ENCODE data around the gene IL25. TPM values are rescaled to one million over a fixed set of nuclear protein-coding genes. Genes with fewer than 3 reads are reported as not detected.

Gene IL25
- total RNA-seq, 1 donor from 2014 or later, result not detected

DNA sequence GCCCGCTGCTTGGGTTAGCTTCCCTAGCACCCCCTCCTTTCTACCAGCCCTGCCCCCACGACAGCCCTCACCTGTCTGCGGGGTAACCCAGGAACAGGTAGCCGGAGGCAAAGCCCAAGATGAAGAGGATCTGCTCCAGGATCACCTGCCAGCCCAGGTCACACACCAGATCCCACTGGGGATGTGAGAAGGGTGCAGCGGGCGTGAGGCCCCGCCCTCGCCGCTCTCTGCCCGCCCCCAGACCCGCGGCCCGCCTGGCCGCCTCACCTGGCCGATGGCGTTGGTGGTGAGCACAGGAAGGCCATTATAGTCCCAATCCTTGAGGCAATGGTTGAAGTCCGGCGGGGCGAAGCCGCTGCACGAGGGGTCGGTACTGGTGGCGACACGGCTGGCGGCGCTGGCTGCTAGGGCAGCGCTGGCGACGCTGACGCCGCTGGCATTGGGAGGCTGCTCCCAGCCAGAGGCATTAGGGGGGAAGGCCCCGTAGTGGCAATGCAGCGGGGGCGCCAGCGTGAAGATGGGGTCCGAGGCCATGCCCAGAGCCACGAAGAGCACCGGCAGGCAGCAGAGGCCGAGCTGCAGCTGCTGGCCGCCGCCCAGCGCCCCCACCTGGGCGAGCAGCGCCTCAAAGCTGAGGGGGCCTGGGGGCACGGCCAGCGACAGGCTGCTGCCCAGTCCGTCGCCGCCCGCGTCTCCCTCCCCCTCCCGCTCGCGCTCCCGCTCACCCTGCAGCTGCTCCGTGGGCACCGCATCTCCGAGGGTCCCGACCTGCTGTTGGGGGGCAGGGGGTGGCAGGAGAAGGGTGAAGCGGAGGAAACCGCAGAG is 20.7 kb upstream of the IL25 start:
- peak; percentile 25 for ATAC-seq
- intact Hi-C loops (cut with DNase I), result no loop called here
- peak; percentile 60 for DNase-seq (ENCODE audit: low spot score)

DNA sequence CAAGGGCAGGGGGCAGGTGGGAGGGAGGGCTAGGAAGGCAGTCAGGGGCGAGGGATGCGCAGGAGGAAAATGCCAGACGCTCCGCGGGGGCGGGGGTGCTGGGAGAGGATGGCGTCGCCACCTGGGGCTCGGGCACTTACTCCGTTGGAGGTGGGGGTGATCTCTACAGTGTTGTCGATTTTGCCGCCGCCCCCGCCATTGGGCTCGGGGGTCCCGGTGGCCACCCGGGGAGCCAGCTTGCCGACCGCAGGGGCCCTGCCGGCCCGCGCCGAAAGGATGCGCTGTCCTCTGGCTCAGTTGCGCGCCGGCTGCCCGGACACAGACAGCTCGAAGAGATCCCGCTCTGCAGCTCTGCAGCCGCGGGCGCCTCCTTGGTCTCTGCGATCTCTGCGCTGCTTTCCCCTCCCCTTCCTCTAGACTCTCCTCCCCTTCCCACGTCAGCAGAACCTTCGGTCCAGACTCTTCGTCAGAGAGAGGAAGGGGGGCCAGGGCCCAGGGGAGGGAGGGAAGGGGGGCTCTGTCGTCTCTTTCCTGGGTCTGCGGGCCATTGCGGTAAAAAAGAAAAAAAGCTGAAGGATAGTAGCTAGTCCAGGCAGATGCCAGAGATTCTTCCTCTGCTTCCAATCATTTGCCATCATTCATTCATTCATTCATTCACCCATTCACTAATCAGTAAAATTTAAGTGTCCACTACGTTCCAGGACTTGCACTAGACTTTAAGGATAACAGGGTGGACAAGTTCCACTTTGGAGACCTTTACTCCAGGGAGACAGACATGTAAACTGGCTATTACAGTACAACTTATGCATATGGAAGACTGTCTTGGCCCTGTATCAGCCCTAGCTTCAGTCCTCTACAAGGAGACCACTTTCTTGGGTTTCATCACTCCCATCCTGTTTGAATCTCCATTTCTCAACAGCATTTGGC is 19.8 kb upstream of the IL25 start, which contains the start of gene SLC22A17:
Gene SLC22A17, minus strand, starts transcription at position 382 of the 927 bp plus-strand sequence.
- ATAC-seq (peak; percentile 97), DNase-seq (ENCODE audit: low spot score) (peak; percentile 90)
- intact Hi-C loops (cut with DNase I), result no loop called here

- no peak for ATAC-seq
- intact Hi-C loops (cut with DNase I), result no loop called here
- DNase-seq (ENCODE audit: low spot score), result no peak
Measured at GRCh38 chr14:23353433-23353780, 19.2 kb upstream of the IL25 start.

DNA sequence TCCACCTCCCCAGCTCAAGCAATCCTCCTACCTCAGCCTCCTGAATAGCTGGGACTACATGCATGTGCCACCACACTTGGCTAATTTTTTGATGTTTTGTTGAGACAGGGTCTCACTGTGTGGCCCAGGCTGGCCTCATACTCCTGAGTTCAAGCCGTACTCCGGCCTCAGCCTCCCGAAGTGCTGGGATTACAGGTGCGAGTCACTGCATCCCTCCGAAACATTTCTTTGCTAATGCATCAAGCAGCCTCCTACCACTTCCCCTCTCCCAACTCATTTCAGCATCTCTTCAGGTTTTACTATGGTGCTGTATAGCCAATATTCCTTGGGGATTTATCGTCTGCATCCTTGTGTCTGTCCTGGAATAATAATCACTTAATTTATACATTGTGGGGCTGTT is 17.6 kb upstream of the IL25 start:
- no peak for DNase-seq (ENCODE audit: low spot score)
- intact Hi-C loops (cut with DNase I), result no loop called here
- no peak for ATAC-seq

- intact Hi-C loops (cut with DNase I), result no loop called here
- ATAC-seq, result no peak
- DNase-seq (ENCODE audit: low spot score), result no peak
Measured at GRCh38 chr14:23355871-23356435, 16.7 kb upstream of the IL25 start.

DNA sequence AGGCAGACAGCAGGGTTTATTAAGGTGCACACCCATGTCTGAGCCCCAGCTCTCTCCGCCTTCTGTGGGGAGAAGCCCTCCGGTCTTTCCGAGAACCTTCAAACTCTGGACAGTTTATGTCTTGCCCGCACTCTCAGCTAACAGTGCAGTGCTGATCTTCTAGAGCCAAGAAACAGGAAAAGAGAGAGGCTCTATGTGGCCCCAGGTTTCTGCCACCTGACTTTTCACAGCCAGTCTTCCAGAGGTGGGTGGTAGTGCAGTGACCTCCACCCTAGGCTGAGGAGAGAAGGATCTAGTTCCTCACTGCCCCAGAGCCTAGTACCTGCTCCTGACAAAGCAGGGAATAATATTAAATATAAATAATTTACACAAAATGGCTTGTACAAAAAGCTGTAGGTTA is 15.9 kb upstream of the IL25 start:
- intact Hi-C loops (cut with DNase I), result no loop called here
- DNase-seq (ENCODE audit: low spot score) (no peak), ATAC-seq (no peak)

- ATAC-seq (no peak), DNase-seq (ENCODE audit: low spot score) (no peak)
- intact Hi-C loops (cut with DNase I), result no loop called here
Measured at GRCh38 chr14:23357261-23357660, 15.3 kb upstream of the IL25 start.

GRCh38 chr14:23358042-23358441 is 14.6 kb upstream of the IL25 start:
- ATAC-seq (no peak), DNase-seq (ENCODE audit: low spot score) (no peak)
- intact Hi-C loops (cut with DNase I), result no loop called here

DNA sequence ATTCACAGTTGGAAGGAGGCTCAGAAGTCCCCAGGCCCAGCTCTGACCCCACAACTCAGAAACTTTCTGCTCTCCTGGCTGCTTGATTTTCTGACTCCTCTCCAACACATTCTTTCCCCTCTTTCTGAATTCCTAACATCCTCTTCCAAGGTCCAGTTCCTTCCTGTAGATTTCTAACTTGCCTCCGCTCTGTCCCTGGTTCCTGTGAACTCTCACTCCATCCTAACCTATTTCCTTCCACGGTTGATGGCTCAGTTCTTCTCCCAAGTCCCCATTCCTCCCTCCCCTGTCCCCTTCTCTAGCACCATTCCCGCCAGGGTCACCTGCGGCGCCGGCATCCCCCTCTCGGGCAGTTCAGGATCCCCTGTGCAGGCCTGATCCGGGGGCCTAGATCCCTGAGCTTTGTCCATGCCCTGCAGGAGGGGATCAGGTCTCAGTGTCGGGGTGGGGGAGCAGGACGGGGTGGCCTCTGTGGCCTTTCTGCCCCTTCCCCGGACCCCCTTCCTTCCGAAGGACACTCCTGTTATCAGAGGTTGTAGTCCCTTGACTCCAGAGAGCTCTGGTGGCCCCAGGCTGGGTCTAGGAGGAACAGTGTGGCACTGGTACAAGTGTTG is 13.9 kb upstream of the IL25 start:
- ATAC-seq, result no peak
- intact Hi-C loops (cut with DNase I), result no loop called here
- DNase-seq (ENCODE audit: low spot score), result no peak

GRCh38 chr14:23359167-23359626 is 13.4 kb upstream of the IL25 start:
- intact Hi-C loops (cut with DNase I), result no loop called here
- ATAC-seq, result no peak
- DNase-seq (ENCODE audit: low spot score), result no peak

GRCh38 chr14:23359722-23360447 is 12.7 kb upstream of the IL25 start:
- ATAC-seq (no peak), DNase-seq (ENCODE audit: low spot score) (no peak)
- intact Hi-C loops (cut with DNase I), result no loop called here

DNA sequence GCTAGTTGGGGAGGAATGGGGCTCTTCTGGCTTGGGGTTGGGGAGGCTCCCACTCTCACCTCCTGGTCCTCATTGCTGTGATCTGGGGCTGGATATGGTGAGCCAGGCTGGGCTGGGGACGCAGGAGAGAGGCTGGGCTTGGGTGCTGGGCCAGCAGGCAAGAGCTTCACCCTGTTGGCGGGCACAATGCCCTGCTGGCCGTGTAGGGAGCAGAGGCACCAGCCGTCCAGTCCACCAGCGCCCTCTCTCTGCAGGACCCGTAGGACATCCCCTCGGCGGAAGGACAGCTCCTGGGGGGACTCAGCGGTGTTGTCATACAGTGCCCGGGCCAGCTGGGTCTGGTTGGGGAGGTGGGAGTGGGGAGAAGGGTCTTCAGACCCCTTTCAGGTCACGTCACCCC is 12.1 kb upstream of the IL25 start:
- intact Hi-C loops (cut with DNase I), result no loop called here
- DNase-seq (ENCODE audit: low spot score) (no peak), ATAC-seq (no peak)

GRCh38 chr14:23361320-23361719 is 11.3 kb upstream of the IL25 start:
- no peak for ATAC-seq
- intact Hi-C loops (cut with DNase I), result no loop called here
- DNase-seq (ENCODE audit: low spot score), result no peak

GRCh38 chr14:23361763-23362162 is 10.8 kb upstream of the IL25 start:
- ATAC-seq, result no peak
- DNase-seq (ENCODE audit: low spot score), result no peak
- intact Hi-C loops (cut with DNase I), result no loop called here

DNA sequence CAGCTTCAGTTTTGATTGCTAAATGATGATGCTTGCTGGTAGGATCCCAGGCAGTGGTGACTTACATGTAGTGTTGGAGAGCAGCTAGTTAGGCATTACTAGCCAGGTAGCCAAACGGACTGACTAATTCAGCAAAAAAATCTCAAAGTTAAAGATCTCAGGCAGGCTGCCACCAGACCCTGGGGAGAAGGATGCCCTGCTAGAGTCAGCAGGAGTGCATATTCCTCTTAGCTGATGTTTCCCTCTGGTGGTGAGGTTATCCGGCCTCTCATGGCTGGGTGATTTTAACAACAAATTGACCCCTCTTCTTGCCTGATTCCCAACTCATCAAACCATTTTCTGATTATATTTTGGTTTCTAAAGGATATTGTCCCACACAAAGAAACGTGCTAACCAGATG is 10.4 kb upstream of the IL25 start:
- intact Hi-C loops (cut with DNase I), result no loop called here
- ATAC-seq, result no peak
- no peak for DNase-seq (ENCODE audit: low spot score)

GRCh38 chr14:23364164-23365035 is 8.2 kb upstream of the IL25 start:
- peak; percentile 62 for DNase-seq (ENCODE audit: low spot score)
- peak; percentile 71 for ATAC-seq
- intact Hi-C loops (cut with DNase I), result no loop called here

DNA sequence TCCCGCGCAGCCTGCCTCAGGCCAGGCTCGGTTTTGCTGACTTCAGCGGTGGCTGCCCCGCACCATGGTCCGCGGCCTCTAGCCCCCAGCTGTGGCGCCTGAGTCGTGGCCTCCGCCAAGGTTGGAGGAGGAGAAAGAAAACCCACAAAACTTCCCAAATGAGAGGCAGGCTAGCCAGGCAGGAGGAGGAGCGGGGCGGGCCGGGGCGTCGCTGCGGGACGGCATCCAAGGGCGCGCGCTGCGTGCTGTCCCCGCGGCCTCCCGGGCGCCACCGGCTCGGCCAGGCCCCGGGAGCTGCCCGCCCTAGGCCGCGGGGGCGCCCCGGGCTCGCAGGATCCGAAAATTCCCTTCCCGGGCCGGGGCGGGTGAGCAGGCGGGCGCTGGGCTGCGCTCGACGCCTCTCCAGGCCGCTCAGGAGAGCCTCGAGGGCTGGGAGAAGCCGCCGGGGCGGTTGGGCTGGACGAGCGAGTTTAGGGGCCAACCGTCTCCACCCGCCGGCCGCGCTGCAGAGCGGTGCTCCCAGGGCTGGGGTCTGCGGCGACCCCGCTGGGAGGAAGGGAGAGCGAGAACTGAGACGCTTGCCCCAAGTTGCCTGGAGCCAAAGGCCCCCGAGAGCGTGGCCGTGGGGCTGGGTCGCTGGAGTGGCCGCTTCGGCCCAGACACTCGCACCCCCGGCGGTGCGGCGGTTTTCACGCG is 7.4 kb upstream of the IL25 start, which contains the start of gene EFS:
Gene EFS, minus strand, starts transcription at position 137 of the 696 bp plus-strand sequence. CDS start 147 bp downstream, outside the sequence.
- intact Hi-C loops (cut with DNase I), result no loop called here

More for the DNA sequence above, 7.4 kb upstream of the IL25 start, which contains the start of gene EFS:
- peak; percentile 79 for DNase-seq (ENCODE audit: low spot score)
- ATAC-seq, result peak; percentile 72
